Type B pancreatic cell (in vitro differentiated cells): ENCODE measurements around the gene SEC24D. TPM values are rescaled to one million over a fixed set of nuclear protein-coding genes. Genes with fewer than 3 reads are reported as not detected.

Source experiments
- DNase-seq: peaks from one replicate; pipeline ENCODE4 v3.0.0; 2021; ENCODE audit warnings: mixed read lengths; ENCODE audit not compliant: unreplicated experiment; ENCODE audit errors: extremely low spot score
- H3K27ac Mint-ChIP-seq: 2 replicates; pipeline ENCODE4 v1.8.0; 2021; ENCODE audit warnings: mild to moderate bottlenecking, mixed read lengths
- H3K27me3 Mint-ChIP-seq: 2 replicates; pipeline ENCODE4 v1.8.0; 2021; ENCODE audit warnings: mixed read lengths
- H3K36me3 Mint-ChIP-seq: 2 replicates; pipeline ENCODE4 v1.8.0; 2021; ENCODE audit warnings: mixed read lengths
- H3K4me1 Mint-ChIP-seq: one replicate; pipeline ENCODE4 v1.8.0; 2021; ENCODE audit warnings: mixed read lengths; ENCODE audit not compliant: unreplicated experiment
- H3K4me3 Mint-ChIP-seq: 2 replicates; pipeline ENCODE4 v1.8.0; 2021; ENCODE audit warnings: mild to moderate bottlenecking, mixed read lengths
- H3K9me3 Mint-ChIP-seq: 2 replicates; pipeline ENCODE4 v1.8.0; 2021; ENCODE audit warnings: mixed read lengths
- CTCF ChIP-seq: fragments of 200-600 bp; sonication (generic); conservative IDR thresholded peaks from 2 replicates; pipeline ENCODE4 v1.5.0; 2021; ENCODE audit warnings: antibody characterized with exemption, mild to moderate bottlenecking
- total RNA-seq: library from RNA; stranded (reverse); gene quantifications from 2 replicates; pipeline ENCODE4 v1.2.1, GENCODE V29; 2021; ENCODE audit warnings: low replicate concordance

Gene SEC24D
- total RNA-seq, 1 donor from 2014 or later = 53.9 TPM

GRCh38 chr4:118723369-118723768 lies 112.6 kb downstream of the SEC24D start:
- peaks cover 37% of the 10 kb centered on the region for H3K36me3 Mint-ChIP-seq
- no peak for DNase-seq
- no peak for TF ChIP-seq CTCF

GRCh38 chr4:118721752-118722151 lies 114.2 kb downstream of the SEC24D start:
- no peak for TF ChIP-seq CTCF
- no peak overlapping the region for H3K4me3 Mint-ChIP-seq
- H3K27ac Mint-ChIP-seq = no peak overlapping the region
- H3K9me3 Mint-ChIP-seq = no peaks in the 10 kb centered on the region
- DNase-seq = no peak
- no peaks in the 10 kb centered on the region for H3K4me1 Mint-ChIP-seq
- peaks cover 35% of the 10 kb centered on the region for H3K36me3 Mint-ChIP-seq
- no peaks in the 10 kb centered on the region for H3K27me3 Mint-ChIP-seq

More at GRCh38 chr4:118723369-118723768, 112.6 kb downstream of the SEC24D start:
- Mint-ChIP-seq H3K4me3 (no peak overlapping the region), H3K9me3 (no peaks in the 10 kb centered on the region), H3K27me3 (no peaks in the 10 kb centered on the region), H3K27ac (no peak overlapping the region), H3K4me1 (no peaks in the 10 kb centered on the region)

DNA sequence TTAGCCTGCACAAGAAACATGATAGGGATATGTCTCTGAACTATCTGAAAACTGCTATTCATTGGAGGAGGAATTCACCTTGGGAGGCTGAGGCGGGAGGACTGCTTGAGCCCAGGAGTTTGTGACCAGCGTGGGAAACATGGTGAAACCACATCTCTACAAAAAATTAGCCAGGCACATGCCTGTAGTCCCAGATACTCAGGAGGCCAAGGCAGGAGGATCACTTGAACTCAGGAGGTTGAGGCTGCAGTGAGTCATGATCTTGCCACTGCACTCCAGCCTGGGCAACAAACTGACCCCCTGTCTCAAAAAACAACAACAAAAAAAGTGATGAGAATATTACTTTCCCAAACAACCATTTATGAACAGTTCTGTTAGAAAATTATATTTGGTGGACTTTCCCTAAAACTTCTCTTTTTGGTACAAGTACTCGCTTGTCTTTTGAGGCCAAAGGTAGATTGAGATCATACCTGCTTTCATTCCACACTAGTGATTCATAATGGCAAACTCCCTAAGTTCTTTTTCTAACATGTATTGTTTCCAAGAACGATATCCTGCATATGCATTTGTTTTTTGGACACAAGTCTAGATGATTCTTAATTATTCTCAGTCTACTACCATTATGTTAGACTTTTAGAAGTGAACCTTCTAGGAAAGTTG lies 117.3 kb downstream of the SEC24D start:
- no peak for TF ChIP-seq CTCF
- no peak overlapping the region for H3K27ac Mint-ChIP-seq
- no peak for DNase-seq
- peaks cover 5% of the 10 kb centered on the region for H3K4me1 Mint-ChIP-seq
- no peaks in the 10 kb centered on the region for H3K9me3 Mint-ChIP-seq
- no peak overlapping the region for H3K4me3 Mint-ChIP-seq
- H3K27me3 Mint-ChIP-seq = no peaks in the 10 kb centered on the region
- H3K36me3 Mint-ChIP-seq = peaks cover 26% of the 10 kb centered on the region

GRCh38 chr4:118716304-118716703 lies 119.6 kb downstream of the SEC24D start:
- no peak for DNase-seq
- Mint-ChIP-seq H3K9me3 (no peaks in the 10 kb centered on the region), H3K36me3 (peaks cover 30% of the 10 kb centered on the region), H3K27me3 (no peaks in the 10 kb centered on the region), H3K27ac (no peak overlapping the region), H3K4me3 (no peak overlapping the region), H3K4me1 (peaks cover 10% of the 10 kb centered on the region)
- TF ChIP-seq CTCF = no peak

DNA sequence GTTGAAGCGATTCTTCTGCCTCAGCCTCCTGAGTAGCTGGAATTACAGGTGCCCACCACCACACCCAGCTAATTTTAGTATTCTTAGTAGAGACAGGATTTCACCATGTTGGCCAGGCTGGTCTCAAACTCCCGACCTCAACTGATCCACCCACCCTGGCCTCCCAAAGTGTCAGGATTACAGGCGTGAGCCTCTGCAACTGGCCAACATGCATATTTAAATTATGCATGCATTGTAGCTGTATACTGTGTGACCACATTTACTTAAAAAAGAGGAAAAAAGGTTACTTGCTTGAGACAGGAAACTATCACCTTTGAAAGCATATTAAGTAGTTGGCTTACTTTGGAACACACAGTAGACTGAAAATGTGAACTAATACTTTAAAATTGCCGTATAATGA lies 121.2 kb downstream of the SEC24D start:
- Mint-ChIP-seq H3K4me1 (peaks cover 10% of the 10 kb centered on the region), H3K27ac (no peak overlapping the region), H3K4me3 (no peak overlapping the region), H3K36me3 (peaks cover 26% of the 10 kb centered on the region), H3K9me3 (no peaks in the 10 kb centered on the region), H3K27me3 (no peaks in the 10 kb centered on the region)
- TF ChIP-seq CTCF = no peak
- no peak for DNase-seq
